ENCODE data around the gene DIP2C. TPM values are rescaled to one million over a fixed set of nuclear protein-coding genes. Genes with fewer than 3 reads are reported as not detected.
A peak's percentile ranks its signal among the peaks of the same experiment; 100 is the strongest.
"Not testable (repeated sequence)": the region's sequence is repeated elsewhere in the genome, so short reads cannot be mapped to it uniquely, and the experiment has no call there.

The DIP2C gene
- total RNA-seq, 1 donor from 2014 or later = 18.4 TPM

GRCh38 chr10:682931-683447 is 6.5 kb downstream of the DIP2C start:
- H3K36me3 ChIP-seq = no peaks in the 10 kb centered on the region
- H3K27me3 ChIP-seq = no peaks in the 10 kb centered on the region
- no peak for DNase-seq (ENCODE audit: extremely low spot score in 2 of 2)
- peaks cover 65% of the 10 kb centered on the region for H3K4me1 ChIP-seq
- H3K4me3 ChIP-seq = peak overlapping the region; percentile 25 to 37
- intact Hi-C loops (cut with DNase I) = no loop called here
- H3K9me3 ChIP-seq = no peaks in the 10 kb centered on the region
- H3K27ac ChIP-seq = peak overlapping the region; percentile 83
- no peak for TF ChIP-seq POLR2AphosphoS5 (IDR thresholded peaks at IDR 0.05; ENCODE audit: insufficient read depth in 1 of 2, low read depth in 1 of 2)
- TF ChIP-seq CTCF (IDR thresholded peaks at IDR 0.05) = no peak
- TF ChIP-seq POLR2A (IDR thresholded peaks at IDR 0.05) = no peak

- Histone ChIP-seq H3K4me1 (peaks cover 58% of the 10 kb centered on the region), H3K27me3 (no peaks in the 10 kb centered on the region), H3K9me3 (no peaks in the 10 kb centered on the region), H3K27ac (peak overlapping the region; percentile 83), H3K36me3 (no peaks in the 10 kb centered on the region), H3K4me3 (no peak overlapping the region)
- no peak for TF ChIP-seq POLR2A (IDR thresholded peaks at IDR 0.05)
- no peak for TF ChIP-seq CTCF (IDR thresholded peaks at IDR 0.05)
- peak; percentile 46 to 54 for TF ChIP-seq POLR2AphosphoS5 (IDR thresholded peaks at IDR 0.05; ENCODE audit: insufficient read depth in 1 of 2, low read depth in 1 of 2)
- no peak for DNase-seq (ENCODE audit: extremely low spot score in 2 of 2)
- intact Hi-C loops (cut with DNase I) = no loop called here
Observed at GRCh38 chr10:681670-682318, 7.7 kb downstream of the DIP2C start.

GRCh38 chr10:680745-681144 is 8.7 kb downstream of the DIP2C start:
- Histone ChIP-seq H3K4me1 (peaks cover 52% of the 10 kb centered on the region), H3K4me3 (no peak overlapping the region), H3K36me3 (no peaks in the 10 kb centered on the region), H3K27ac (no peak overlapping the region), H3K27me3 (no peaks in the 10 kb centered on the region), H3K9me3 (no peaks in the 10 kb centered on the region)
- TF ChIP-seq POLR2A (IDR thresholded peaks at IDR 0.05) = no peak
- no peak for TF ChIP-seq CTCF (IDR thresholded peaks at IDR 0.05)
- no peak for TF ChIP-seq POLR2AphosphoS5 (IDR thresholded peaks at IDR 0.05; ENCODE audit: insufficient read depth in 1 of 2, low read depth in 1 of 2)
- intact Hi-C loops (cut with DNase I) = no loop called here
- DNase-seq (ENCODE audit: extremely low spot score in 2 of 2) = no peak

GRCh38 chr10:680146-680545 is 9.3 kb downstream of the DIP2C start:
- DNase-seq (ENCODE audit: extremely low spot score in 2 of 2) = no peak
- Histone ChIP-seq H3K4me1 (peaks cover 52% of the 10 kb centered on the region), H3K9me3 (no peaks in the 10 kb centered on the region), H3K27ac (no peak overlapping the region), H3K27me3 (no peaks in the 10 kb centered on the region), H3K4me3 (no peak overlapping the region), H3K36me3 (no peaks in the 10 kb centered on the region)
- intact Hi-C loops (cut with DNase I) = no loop called here
- TF ChIP-seq CTCF (IDR thresholded peaks at IDR 0.05) = no peak
- TF ChIP-seq POLR2AphosphoS5 (IDR thresholded peaks at IDR 0.05; ENCODE audit: insufficient read depth in 1 of 2, low read depth in 1 of 2) = no peak
- TF ChIP-seq POLR2A (IDR thresholded peaks at IDR 0.05) = no peak

- TF ChIP-seq CTCF (IDR thresholded peaks at IDR 0.05) = no peak
- TF ChIP-seq POLR2AphosphoS5 (IDR thresholded peaks at IDR 0.05; ENCODE audit: insufficient read depth in 1 of 2, low read depth in 1 of 2) = no peak
- no peak for TF ChIP-seq POLR2A (IDR thresholded peaks at IDR 0.05)
- H3K4me1 ChIP-seq = peaks cover 50% of the 10 kb centered on the region
Observed at GRCh38 chr10:679556-679955, 9.9 kb downstream of the DIP2C start.

GRCh38 chr10:678662-679005 is 10.8 kb downstream of the DIP2C start:
- H3K9me3 ChIP-seq; DNase-seq (ENCODE audit: extremely low spot score in 2 of 2); H3K4me3 ChIP-seq; H3K36me3 ChIP-seq; intact Hi-C loops (cut with DNase I); H3K27ac ChIP-seq; H3K27me3 ChIP-seq: not testable (repeated sequence)
- peaks cover 41% of the 10 kb centered on the region for H3K4me1 ChIP-seq

More at GRCh38 chr10:679556-679955, 9.9 kb downstream of the DIP2C start:
- no peaks in the 10 kb centered on the region for H3K9me3 ChIP-seq
- no peaks in the 10 kb centered on the region for H3K36me3 ChIP-seq
- peak; percentile 62 to 81 for DNase-seq (ENCODE audit: extremely low spot score in 2 of 2)
- no peak overlapping the region for H3K27ac ChIP-seq
- intact Hi-C loops (cut with DNase I) = no loop called here
- no peaks in the 10 kb centered on the region for H3K27me3 ChIP-seq
- no peak overlapping the region for H3K4me3 ChIP-seq
